Small intestine (tissue), 7 donors: ENCODE results near the gene CCDC86. TPM values are rescaled to one million over a fixed set of nuclear protein-coding genes. Genes with fewer than 3 reads are reported as not detected.

ENCODE experiments used
- DNase-seq, 2 donors: peaks; one replicate each; pipeline versions ENCODE4 v3.0.0 to v3.0.0-alpha.2; 2013
- FAIRE-seq: peaks from 2 replicates; lab custom pipeline; 2012; peaks lifted over from hg19 to GRCh38; lab: Jason Lieb, UNC
- H3K27ac ChIP-seq, 3 donors: one replicate each; pipeline ENCODE4 v1.5.1; 2013; ENCODE audit warnings: low read length in 2 of 3, mild to moderate bottlenecking in 2 of 3, control low read depth in 1 of 3, inconsistent platforms in 1 of 3, low read depth in 1 of 3, moderate library complexity in 1 of 3
- H3K27me3 ChIP-seq, 3 donors: one replicate each; pipeline ENCODE4 v1.6.1; 2013; ENCODE audit warnings: low read length in 3 of 3, inconsistent platforms in 1 of 3; ENCODE audit not compliant: control insufficient read depth in 3 of 3, insufficient read depth in 3 of 3
- H3K36me3 ChIP-seq, 3 donors: one replicate each; pipeline ENCODE4 v1.6.1; 2013; ENCODE audit warnings: low read length in 3 of 3, inconsistent platforms in 1 of 3, low read depth in 1 of 3, mild to moderate bottlenecking in 1 of 3, moderate library complexity in 1 of 3; ENCODE audit not compliant: control insufficient read depth in 3 of 3, insufficient read depth in 2 of 3
- H3K4me1 ChIP-seq, 3 donors: one replicate each; pipeline ENCODE4 v1.6.1; 2013; ENCODE audit warnings: low read length in 2 of 3, inconsistent platforms in 1 of 3, low read depth in 1 of 3, mild to moderate bottlenecking in 1 of 3, moderate library complexity in 1 of 3; ENCODE audit not compliant: control insufficient read depth in 3 of 3, insufficient read depth in 2 of 3
- H3K4me3 ChIP-seq, 3 donors: one replicate each; pipeline ENCODE4 v1.5.1; 2013; ENCODE audit warnings: low read length in 3 of 3, control low read depth in 1 of 3, inconsistent platforms in 1 of 3, low read depth in 1 of 3, mild to moderate bottlenecking in 1 of 3, moderate library complexity in 1 of 3
- H3K9me3 ChIP-seq, 2 donors: one replicate each; pipeline ENCODE4 v1.6.1; 2013; ENCODE audit warnings: low read depth in 1 of 2, low read length in 1 of 2; ENCODE audit not compliant: control insufficient read depth in 2 of 2, insufficient read depth in 1 of 2
- WGBS, 3 donors: extraction: QIAGEN DNeasy Blood & Tissue Kit; methylation state at CpG; one replicate each; pipeline ENCODE4 v1.1.7; 2013; 5-methylcytosine and 5-hydroxymethylcytosine counted together
- polyA plus RNA-seq, 4 donors: library from polyadenylated mRNA; stranded (reverse) in 3 of 4; unstranded in 1 of 4; fragments of 200-250 nt in 3 of 4; fragments of 120-200 nt in 1 of 4; gene quantifications; one replicate each; pipeline versions ENCODE4 v1.2.1 to v1.2.3, GENCODE V29; 2013
- donor health status: healthy with polysubstance abuse.
- donor health status: control.
- donor health status: control.
- donor health status: Bipolar disorder and iron deficiency.
- donor health status: healthy.

Gene CCDC86
- polyA plus RNA-seq, 4 donors, result 10.5 to 23.7 (median 15.0) TPM

DNA sequence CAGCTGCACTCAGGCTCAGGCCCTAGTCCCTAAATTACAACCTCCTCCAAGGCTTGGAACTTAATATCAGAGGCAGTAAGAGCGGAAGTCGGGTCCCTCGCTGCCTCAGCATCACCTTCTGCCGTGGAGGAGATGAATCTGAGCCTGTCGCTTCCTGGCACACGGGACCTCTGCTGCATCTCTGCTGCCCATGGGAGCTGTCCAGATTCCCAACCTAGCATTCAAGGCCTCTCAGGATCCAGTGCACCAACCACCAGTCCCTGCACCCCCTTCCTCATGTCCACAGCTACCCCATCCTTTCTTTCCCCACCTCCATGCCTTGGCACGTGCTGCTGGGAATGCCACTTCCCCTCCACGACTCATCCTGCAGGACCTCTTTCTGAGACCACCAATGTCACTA, 16.3 kb downstream of the CCDC86 start:
- H3K27ac ChIP-seq, result no peak overlapping the region
- H3K36me3 ChIP-seq, result peaks cover 0 to 4% (median 0%) of the 10 kb centered on the region in 3 donors
- H3K27me3 ChIP-seq, result no peaks in the 10 kb centered on the region
- FAIRE-seq (no peak), DNase-seq (no peak)
- H3K4me3 ChIP-seq, result no peak overlapping the region
- no peaks in the 10 kb centered on the region for H3K9me3 ChIP-seq
- WGBS, 3 donors, result 86 to 89% (median 88%) methylated on average over 8 of the region's 8 CpGs
- H3K4me1 ChIP-seq, result peaks cover 4 to 26% (median 4%) of the 10 kb centered on the region in 3 donors

GRCh38 chr11:60858731-60859464, 17.0 kb downstream of the CCDC86 start:
- peaks cover 0 to 22% (median 4%) of the 10 kb centered on the region in 3 donors for H3K4me1 ChIP-seq
- no peaks in the 10 kb centered on the region for H3K9me3 ChIP-seq
- no peaks in the 10 kb centered on the region for H3K36me3 ChIP-seq
- DNase-seq (no peak), FAIRE-seq (no peak)
- H3K27me3 ChIP-seq, result no peaks in the 10 kb centered on the region
- no peak overlapping the region for H3K4me3 ChIP-seq
- 79 to 86% (median 80%) methylated on average over 4 of the region's 4 CpGs for WGBS, 3 donors
- H3K27ac ChIP-seq, result no peak overlapping the region

DNA sequence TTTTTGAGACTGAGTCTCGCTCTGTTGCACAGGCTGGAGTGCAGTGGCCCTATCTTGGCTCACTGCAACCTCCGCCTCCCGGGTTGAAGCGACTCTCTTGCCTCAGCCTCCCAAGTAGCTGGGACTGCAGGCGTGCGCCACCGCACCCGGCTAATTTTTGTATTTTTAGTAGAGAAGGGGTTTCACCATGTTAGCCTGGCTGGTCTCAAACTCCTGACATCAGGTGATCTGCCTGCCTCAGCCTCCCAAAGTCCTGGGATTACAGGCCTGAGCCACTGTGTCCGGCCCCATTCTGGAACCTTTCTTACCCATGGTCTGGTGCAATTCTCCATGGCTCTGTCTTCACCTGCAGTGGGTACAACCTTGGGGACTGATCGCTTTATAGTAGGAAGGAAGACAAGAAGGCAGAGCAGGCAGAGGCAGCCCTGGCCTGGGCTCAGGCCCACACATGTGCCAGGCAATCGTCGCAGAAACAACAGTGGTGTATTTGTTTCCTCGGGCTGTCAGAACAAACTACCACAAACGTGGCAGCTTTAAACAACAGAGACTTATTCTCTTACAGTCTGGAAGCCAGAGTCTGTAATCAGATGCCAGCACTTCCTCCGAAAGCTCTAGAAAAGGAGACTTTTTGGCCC, 17.8 kb downstream of the CCDC86 start:
- DNase-seq (no peak), FAIRE-seq (no peak)
- no peaks in the 10 kb centered on the region for H3K36me3 ChIP-seq
- 88 to 91% (median 89%) methylated on average over 15 of the region's 15 CpGs for WGBS, 3 donors
- H3K4me3 ChIP-seq, result no peak overlapping the region
- H3K9me3 ChIP-seq, result no peaks in the 10 kb centered on the region
- H3K27me3 ChIP-seq, result no peaks in the 10 kb centered on the region
- H3K27ac ChIP-seq, result no peak overlapping the region
- H3K4me1 ChIP-seq, result peaks cover 0 to 16% (median 2%) of the 10 kb centered on the region in 3 donors

DNA sequence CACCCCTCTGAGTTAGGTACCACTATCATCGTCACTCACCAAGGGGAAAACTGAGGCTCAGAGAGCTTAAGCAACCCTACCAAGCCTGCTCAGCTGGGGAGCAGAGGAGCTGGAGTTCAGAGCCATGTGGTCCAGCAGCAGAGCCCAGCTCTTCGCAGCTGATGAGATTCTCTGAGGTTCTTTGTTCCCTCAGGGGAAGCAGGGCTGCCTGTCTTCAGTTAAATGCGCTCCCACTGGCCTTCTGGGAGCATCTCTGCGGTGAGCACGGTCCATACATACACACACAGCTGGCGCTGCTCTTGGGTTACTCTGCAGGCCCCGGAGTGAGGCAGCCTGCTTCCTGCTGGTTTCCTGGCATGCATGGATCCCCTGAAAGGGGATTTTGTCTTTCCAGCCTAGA, 19.0 kb downstream of the CCDC86 start:
- H3K36me3 ChIP-seq, result no peaks in the 10 kb centered on the region
- no peaks in the 10 kb centered on the region for H3K27me3 ChIP-seq
- WGBS, 3 donors, result 57 to 83% (median 67%) methylated on average over 7 of the region's 7 CpGs
- H3K4me1 ChIP-seq, result peaks cover 0 to 4% (median 0%) of the 10 kb centered on the region in 3 donors
- no peak overlapping the region for H3K4me3 ChIP-seq
- no peak overlapping the region for H3K27ac ChIP-seq
- no peak for FAIRE-seq
- no peaks in the 10 kb centered on the region for H3K9me3 ChIP-seq
- DNase-seq, result no peak

- Histone ChIP-seq H3K4me1 (no peaks in the 10 kb centered on the region), H3K36me3 (no peaks in the 10 kb centered on the region), H3K27me3 (no peaks in the 10 kb centered on the region), H3K9me3 (no peaks in the 10 kb centered on the region), H3K4me3 (no peak overlapping the region), H3K27ac (no peak overlapping the region)
- FAIRE-seq (no peak), DNase-seq (no peak)
- WGBS, 3 donors, result 94 to 98% (median 94%) methylated on average over 9 of the region's 9 CpGs
Measured at GRCh38 chr11:60862171-60862570, 20.3 kb downstream of the CCDC86 start.

DNA sequence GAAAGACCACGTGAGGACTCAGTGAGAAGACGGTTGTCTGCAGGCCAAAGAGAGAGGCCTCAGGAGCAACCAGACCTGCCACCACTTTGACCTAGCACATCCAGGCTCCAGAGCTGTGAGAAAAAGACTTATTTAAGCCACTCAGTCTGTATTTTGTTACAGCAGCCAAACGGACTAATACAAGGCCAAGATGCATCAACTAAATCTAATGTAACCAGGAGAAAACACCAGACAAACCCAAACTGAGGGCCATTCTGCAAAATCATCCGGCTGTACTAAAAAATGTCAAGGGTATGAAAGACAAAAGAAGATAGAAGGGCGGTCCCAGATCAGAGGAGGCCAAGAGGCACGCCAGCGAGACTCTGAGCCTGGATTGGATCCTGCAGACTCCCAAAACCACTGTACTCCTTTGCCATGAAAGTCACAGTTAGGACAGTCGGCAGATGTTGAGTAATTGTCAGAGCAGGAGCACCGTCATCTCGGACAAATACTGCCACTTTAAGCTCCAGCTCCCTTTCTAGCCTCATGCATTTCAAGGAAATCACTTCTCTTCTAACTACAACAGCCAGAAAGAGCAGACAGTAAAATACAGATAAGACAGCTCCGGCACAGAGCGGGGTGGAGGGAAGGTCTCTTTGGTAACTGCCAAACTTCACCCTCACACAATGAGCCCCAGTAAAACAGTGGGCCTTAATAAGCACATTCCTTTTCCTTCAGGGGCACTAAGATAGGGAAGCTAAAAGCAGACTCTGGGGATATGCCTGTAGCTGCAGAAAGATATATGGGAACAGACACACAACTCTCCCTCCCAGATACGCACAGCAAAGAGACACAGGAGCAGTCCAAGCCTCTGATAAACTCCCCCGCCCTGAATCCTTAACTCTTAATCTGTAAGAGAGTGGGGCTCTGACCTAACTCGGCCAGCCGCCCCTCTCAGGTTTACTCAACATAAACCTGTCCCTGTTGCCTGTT, 21.9 kb downstream of the CCDC86 start:
- no peak for DNase-seq
- H3K4me3 ChIP-seq, result no peak overlapping the region
- 73 to 81% (median 81%) methylated on average over 16 of the region's 16 CpGs for WGBS, 3 donors
- H3K9me3 ChIP-seq, result no peaks in the 10 kb centered on the region
- H3K27me3 ChIP-seq, result no peaks in the 10 kb centered on the region
- FAIRE-seq, result no peak
- no peak overlapping the region for H3K27ac ChIP-seq
- no peaks in the 10 kb centered on the region for H3K36me3 ChIP-seq
- H3K4me1 ChIP-seq, result no peaks in the 10 kb centered on the region

DNA sequence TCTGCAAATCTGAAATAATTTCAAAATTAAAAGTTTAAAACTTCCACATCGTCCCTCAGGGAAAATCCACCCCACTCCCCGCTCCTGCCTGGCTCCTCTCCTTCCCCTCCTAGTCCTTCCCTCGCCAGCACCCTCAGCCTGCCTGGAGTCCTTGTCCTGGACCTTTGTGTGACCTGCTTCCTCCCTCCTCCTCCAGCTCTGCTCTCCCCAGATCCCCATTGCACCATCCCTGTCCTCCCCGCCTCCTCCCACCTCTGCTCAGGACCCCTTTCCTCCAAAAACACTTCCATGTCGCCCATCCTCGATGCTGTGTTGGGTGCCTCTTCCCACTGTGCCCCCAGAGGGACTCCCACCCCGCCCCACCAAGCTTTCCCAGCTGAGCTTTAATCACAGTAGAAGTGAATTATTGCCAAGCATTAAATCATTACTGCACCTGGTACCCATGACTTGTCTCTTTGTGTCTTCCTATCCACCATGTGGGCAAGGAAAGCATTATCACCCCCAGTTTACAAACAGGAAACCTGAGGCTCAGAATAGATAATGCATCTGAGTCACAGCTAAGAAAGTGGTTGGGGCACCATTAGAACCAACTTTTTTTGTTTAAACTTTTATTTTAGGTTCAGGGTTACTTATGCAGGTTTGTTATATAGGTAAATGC, 23.1 kb downstream of the CCDC86 start:
- DNase-seq (no peak), FAIRE-seq (no peak)
- Histone ChIP-seq H3K9me3 (no peaks in the 10 kb centered on the region), H3K36me3 (no peaks in the 10 kb centered on the region), H3K4me1 (no peaks in the 10 kb centered on the region), H3K27ac (no peak overlapping the region), H3K4me3 (no peak overlapping the region), H3K27me3 (no peaks in the 10 kb centered on the region)
- WGBS, 3 donors, result 76 to 85% (median 77%) methylated on average over 7 of the region's 7 CpGs
